OCI-LY3 (cell line): ENCODE results near the gene CPSF7.

Source experiments
- H2AFZ ChIP-seq: fragments of 200-600, 300-600 bp; shearing (Covaris generic); 2 replicates; pipeline ENCODE4 v1.6.0; 2014; ENCODE audit warnings: antibody characterized with exemption, low read depth, low read length
- H3K27ac ChIP-seq: fragments of 200-600, 300-600 bp; sonication (generic); 2 replicates; pipeline ENCODE4 v1.5.1; 2014; ENCODE audit warnings: mild to moderate bottlenecking, low read length, moderate library complexity, mixed read lengths
- H3K27me3 ChIP-seq: fragments of 200-600, 300-600 bp; sonication (generic); 2 replicates; pipeline ENCODE4 v1.6.1; 2014; ENCODE audit warnings: low read depth, low read length, mixed read lengths
- H3K36me3 ChIP-seq: fragments of 200-600, 300-600 bp; sonication (generic); replicated peaks from 2 replicates; pipeline ENCODE3; 2014; ENCODE audit warnings: low read depth, low read length, mixed read lengths
- H3K4me1 ChIP-seq: fragments of 300-600, 200-600 bp; sonication (generic); 2 replicates; pipeline ENCODE4 v1.6.1; 2014; ENCODE audit warnings: low read length, mixed read lengths
- H3K4me2 ChIP-seq: fragments of 200-600, 300-600 bp; sonication (generic); 2 replicates; pipeline ENCODE4 v1.6.1; 2014; ENCODE audit warnings: low read length, mixed read lengths
- H3K4me3 ChIP-seq: fragments of 300-600, 200-600 bp; sonication (generic); 2 replicates; pipeline ENCODE4 v1.5.1; 2014; ENCODE audit warnings: antibody characterized with exemption, mild to moderate bottlenecking, low read length, moderate library complexity
- H3K79me2 ChIP-seq: fragments of 300-600, 200-600 bp; shearing (Covaris generic); 2 replicates; pipeline ENCODE4 v1.6.1; 2014; ENCODE audit warnings: mild to moderate bottlenecking, low read length, mixed read lengths
- H3K9ac ChIP-seq: fragments of 300-600, 200-600 bp; shearing (Covaris generic); 2 replicates; pipeline ENCODE4 v1.6.0; 2014; ENCODE audit warnings: mild to moderate bottlenecking, low read length, moderate library complexity
- H3K9me3 ChIP-seq: fragments of 200-600, 300-600 bp; shearing (Covaris generic); 2 replicates; pipeline ENCODE4 v1.6.1; 2014; ENCODE audit warnings: low read length, mixed read lengths; ENCODE audit not compliant: insufficient read depth
- H4K20me1 ChIP-seq: fragments of 200-600, 300-600 bp; sonication (generic); 2 replicates; pipeline ENCODE4 v1.6.1; 2016; ENCODE audit warnings: low read length, mixed read lengths; ENCODE audit not compliant: insufficient read depth
- CTCF ChIP-seq: fragments of 200-600, 300-600 bp; sonication (generic); IDR thresholded peaks from 2 replicates; pipeline ENCODE4 v1.5.1; 2014; ENCODE audit warnings: antibody characterized with exemption, low read length, low read depth
- EZH2phosphoT487 ChIP-seq: fragments of 200-600 bp; shearing (Covaris generic); IDR thresholded peaks from 2 replicates; pipeline ENCODE4 v1.6.1; 2018; ENCODE audit warnings: antibody characterized with exemption, mixed run types, low read depth

CPSF7 gene

GRCh38 chr11:61357894-61358239, 71.9 kb downstream of the CPSF7 start:
- Histone ChIP-seq H4K20me1 (no peaks in the 10 kb centered on the region), H3K27ac (peak overlapping the region; percentile 99), H3K27me3 (no peaks in the 10 kb centered on the region), H2AFZ (no peak overlapping the region), H3K36me3 (peaks cover 34% of the 10 kb centered on the region), H3K9ac (peak overlapping the region; percentile 93), H3K4me1 (peaks cover 69% of the 10 kb centered on the region), H3K79me2 (peaks cover 82% of the 10 kb centered on the region), H3K9me3 (no peaks in the 10 kb centered on the region), H3K4me2 (peak overlapping the region; percentile 96), H3K4me3 (peak overlapping the region; percentile 76)
- TF ChIP-seq CTCF: no peak
- TF ChIP-seq EZH2phosphoT487: no peak

DNA sequence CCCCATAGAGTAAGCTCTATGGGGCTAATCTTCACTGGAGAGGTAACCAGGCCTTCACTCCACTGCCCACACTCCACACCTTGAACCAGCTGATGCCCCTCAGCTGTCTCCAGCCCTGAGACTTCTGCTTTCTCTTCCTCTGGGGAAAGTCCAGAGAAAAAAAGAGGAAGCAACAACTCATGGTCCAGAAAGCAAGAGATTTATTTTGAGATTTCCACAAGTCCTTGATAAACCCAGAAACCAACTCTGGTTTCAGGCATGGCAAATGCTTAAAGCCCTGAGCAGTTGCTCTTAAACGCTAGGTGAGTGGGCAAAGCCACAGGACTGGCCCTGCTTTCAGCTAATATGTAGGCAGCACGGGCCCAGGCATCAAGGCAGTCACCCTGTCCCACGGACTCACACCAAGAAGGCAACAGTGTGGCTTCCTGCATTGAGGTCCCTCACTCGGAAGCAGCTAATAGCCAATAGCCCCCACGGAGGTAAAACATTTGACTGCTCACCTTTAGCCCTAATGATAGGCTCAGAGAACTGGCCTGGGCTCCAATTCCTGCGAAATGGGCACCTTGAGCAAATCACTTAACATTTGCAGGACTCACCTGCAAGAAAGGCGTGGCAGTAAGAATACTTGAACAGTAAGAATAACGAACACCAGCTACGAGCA, 72.4 kb downstream of the CPSF7 start:
- Histone ChIP-seq H3K4me1 (peaks cover 69% of the 10 kb centered on the region), H3K9ac (peak overlapping the region; percentile 93), H3K36me3 (peaks cover 38% of the 10 kb centered on the region), H3K79me2 (peaks cover 80% of the 10 kb centered on the region), H4K20me1 (no peaks in the 10 kb centered on the region), H3K4me2 (peak overlapping the region; percentile 96), H3K27ac (peak overlapping the region; percentile 99), H3K27me3 (no peaks in the 10 kb centered on the region), H3K9me3 (no peaks in the 10 kb centered on the region), H2AFZ (no peak overlapping the region), H3K4me3 (peak overlapping the region; percentile 76)
- TF ChIP-seq EZH2phosphoT487 (no peak), CTCF (no peak)

- peak overlapping the region; percentile 96 for H3K4me2 ChIP-seq
- peak overlapping the region; percentile 93 for H3K9ac ChIP-seq
- peak overlapping the region; percentile 99 for H3K27ac ChIP-seq
- H3K79me2 ChIP-seq: peaks cover 75% of the 10 kb centered on the region
- TF ChIP-seq EZH2phosphoT487: no peak
- no peak for TF ChIP-seq CTCF
- no peaks in the 10 kb centered on the region for H4K20me1 ChIP-seq
- H2AFZ ChIP-seq: no peak overlapping the region
- peaks cover 69% of the 10 kb centered on the region for H3K4me1 ChIP-seq
- peaks cover 44% of the 10 kb centered on the region for H3K36me3 ChIP-seq
- no peaks in the 10 kb centered on the region for H3K9me3 ChIP-seq
- H3K27me3 ChIP-seq: no peaks in the 10 kb centered on the region
- H3K4me3 ChIP-seq: peak overlapping the region; percentile 76
Measured at GRCh38 chr11:61356706-61357105, 73.1 kb downstream of the CPSF7 start.

GRCh38 chr11:61354208-61354607, 75.6 kb downstream of the CPSF7 start:
- Histone ChIP-seq H4K20me1 (no peaks in the 10 kb centered on the region), H3K4me3 (no peak overlapping the region), H3K79me2 (peaks cover 50% of the 10 kb centered on the region), H3K36me3 (peaks cover 58% of the 10 kb centered on the region), H3K27ac (peak overlapping the region; percentile 20; the same call in 1 of the 2 replicates), H3K27me3 (no peaks in the 10 kb centered on the region), H3K4me1 (peaks cover 56% of the 10 kb centered on the region), H3K4me2 (peak overlapping the region; percentile 5; the same call in 1 of the 2 replicates), H2AFZ (no peak overlapping the region), H3K9ac (no peak overlapping the region), H3K9me3 (no peaks in the 10 kb centered on the region)
- TF ChIP-seq CTCF: no peak
- TF ChIP-seq EZH2phosphoT487: no peak
